Neural cell (in vitro differentiated cells): Measurements from ENCODE around the gene TARBP2.

Experiments
- CTCF ChIP-seq: fragments of 450-650 bp; IDR thresholded peaks from 2 replicates; pipeline ENCODE4 v1.5.1; 2014; ENCODE audit warnings: antibody characterized with exemption, mild to moderate bottlenecking, moderate library complexity; ENCODE audit not compliant: poor library complexity, severe bottlenecking
- EP300 ChIP-seq: fragments of 450-650 bp; conservative IDR thresholded peaks from 2 replicates; pipeline ENCODE4 v1.6.1; 2014; ENCODE audit warnings: antibody characterized with exemption, mild to moderate bottlenecking, moderate library complexity; ENCODE audit not compliant: poor library complexity, severe bottlenecking
- EZH2 ChIP-seq: fragments of 200-600, 300-800 bp; shearing (Covaris generic), sonication (generic); IDR thresholded peaks from 2 replicates; pipeline ENCODE4 v1.6.1; 2014; ENCODE audit warnings: antibody characterized with exemption, low read length, borderline replicate concordance, mild to moderate bottlenecking; ENCODE audit not compliant: insufficient read depth, poor library complexity, severe bottlenecking
- MXI1 ChIP-seq: fragments of 450-650 bp; conservative IDR thresholded peaks from 2 replicates; pipeline ENCODE4 v1.6.1; 2014; ENCODE audit warnings: antibody characterized with exemption, mild to moderate bottlenecking; ENCODE audit not compliant: poor library complexity, severe bottlenecking
- POLR2AphosphoS5 ChIP-seq: IDR thresholded peaks from 2 replicates; pipeline ENCODE4 v1.6.1; 2012
- REST ChIP-seq: IDR thresholded peaks from 2 replicates; pipeline ENCODE4 v1.6.1; 2012; ENCODE audit warnings: borderline replicate concordance
- SMC3 ChIP-seq: fragments of 450-650 bp; conservative IDR thresholded peaks from 2 replicates; pipeline ENCODE4 v1.6.1; 2014; ENCODE audit warnings: antibody characterized with exemption, mild to moderate bottlenecking, moderate library complexity; ENCODE audit not compliant: poor library complexity

DNA sequence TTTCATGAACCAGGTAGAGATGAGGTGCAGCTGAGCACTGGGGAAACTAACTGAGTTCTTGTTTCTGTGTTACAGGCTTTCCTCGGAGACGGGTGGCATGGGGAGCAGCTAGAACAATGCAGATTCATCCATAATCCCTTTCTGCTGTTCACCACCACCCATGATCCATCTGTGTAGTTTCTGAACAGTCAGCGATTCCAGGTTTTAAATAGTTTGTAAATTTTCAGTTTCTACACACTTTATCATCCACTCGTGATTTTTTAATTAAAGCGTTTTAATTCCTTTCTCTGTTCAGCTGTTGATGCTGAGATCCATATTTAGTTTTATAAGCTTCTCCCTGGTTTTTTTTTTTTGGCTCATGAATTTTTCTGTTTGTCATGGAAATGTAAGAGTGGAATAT, 21.8 kb upstream of the TARBP2 start:
- TF ChIP-seq EP300 (no peak), CTCF (no peak), EZH2 (no peak), POLR2AphosphoS5 (no peak), SMC3 (no peak), MXI1 (no peak), REST (no peak)
